Body of pancreas (tissue), 4 donors: ENCODE measurements around the gene TNFSF15. TPM values are rescaled to one million over a fixed set of nuclear protein-coding genes. Genes with fewer than 3 reads are reported as not detected.

Experiments used
- ATAC-seq: fragments of 150-250 bp; one replicate; pipeline ENCODE4 v1.9.1; 2016
- DNase-seq, 4 donors: peaks; one replicate each; pipeline ENCODE4 v3.0.0-alpha.2; 2019
- H3K27ac ChIP-seq, 4 donors: fragments of 200-600 bp; sonication (generic); 1 replicate in 3 of 4; 2 replicates in 1 of 4; pipeline versions ENCODE4 v1.5.1 to v1.6.1; 2016 to 2019; ENCODE audit warnings: mild to moderate bottlenecking in 1 of 4, mixed read lengths in 1 of 4, moderate library complexity in 1 of 4
- H3K27me3 ChIP-seq, 2 donors: fragments of 200-600 bp; sonication (generic); one replicate each; pipeline ENCODE4 v1.6.0; 2016; ENCODE audit warnings: mild to moderate bottlenecking in 1 of 2
- H3K36me3 ChIP-seq, 2 donors: fragments of 200-600 bp; sonication (generic); replicated peaks in 1 of 2; 2 replicates each; pipeline ENCODE4 v1.5.1; 2016; ENCODE audit warnings: low read depth in 2 of 2; ENCODE audit not compliant: insufficient read depth in 1 of 2
- H3K4me1 ChIP-seq: fragments of 200-600 bp; sonication (generic); one replicate; pipeline ENCODE4 v1.6.0; 2016
- H3K4me3 ChIP-seq, 2 donors: fragments of 200-600 bp; sonication (generic); 1 replicate in 1 of 2; 2 replicates in 1 of 2; pipeline ENCODE4 v1.5.1; 2016 to 2019
- H3K9me3 ChIP-seq, 3 donors: fragments of 200-600 bp; sonication (generic); 1 replicate in 2 of 3; 2 replicates in 1 of 3; pipeline ENCODE4 v1.5.1; 2016
- POLR2A ChIP-seq, 3 donors: fragments of 450-650 bp; IDR thresholded peaks; one replicate each; pipeline ENCODE4 v1.6.1; 2016; ENCODE audit warnings: antibody characterized with exemption in 3 of 3, mild to moderate bottlenecking in 2 of 3
- WGBS, 2 donors: methylation state at CpG; one replicate each; pipeline ENCODE4 v1.1.5; 2017; 5-methylcytosine and 5-hydroxymethylcytosine counted together
- intact Hi-C: fragments of 100-400 bp; cut with DNase I; formaldehyde crosslinking; loops from one replicate; pipeline ENCODE4 v1.15.1; 2023
- total RNA-seq, 2 donors: library from RNA; depleted of rRNA; stranded (reverse); fragments of >200 nt; gene quantifications; one replicate each; pipeline ENCODE4 v1.1.0, GENCODE V29; 2016
- TF ChIP-seq, protein P1 (sequence below), 7 experiments: fragments of 450-650 bp in 4 of 7; fragments of 200-600 bp in 3 of 7; sonication (generic) in 3 of 7; IDR thresholded peaks; one replicate each; pipeline ENCODE4 v1.5.1; 2016 to 2019; ENCODE audit warnings: antibody characterized with exemption in 7 of 7

TNFSF15 gene
- total RNA-seq, 2 donors from 2014 or later = 0.26 TPM; not detected in 1

DNA sequence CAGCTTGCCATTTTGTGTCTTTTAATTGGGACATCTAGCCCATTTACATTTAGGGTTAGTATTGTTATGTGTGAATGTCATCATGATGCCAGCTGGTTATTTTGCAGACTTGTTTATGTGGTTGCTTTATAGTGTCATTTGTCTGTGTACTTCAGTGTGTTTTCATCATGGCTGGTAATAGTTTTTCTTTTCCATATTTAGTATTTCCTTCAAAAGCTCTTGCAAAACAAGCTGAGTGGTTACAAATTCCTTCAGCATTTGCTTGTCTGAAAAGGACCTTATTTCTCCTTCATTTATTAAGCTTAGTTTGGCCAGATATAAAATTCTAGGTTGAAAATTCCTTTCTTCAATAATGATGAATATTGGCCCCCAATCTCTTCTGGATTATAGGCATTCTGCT lies 28.5 kb upstream of the TNFSF15 start:
- H3K36me3 ChIP-seq = no peaks in the 10 kb centered on the region
- no peak overlapping the region for H3K27ac ChIP-seq
- TF ChIP-seq, protein P1, sequence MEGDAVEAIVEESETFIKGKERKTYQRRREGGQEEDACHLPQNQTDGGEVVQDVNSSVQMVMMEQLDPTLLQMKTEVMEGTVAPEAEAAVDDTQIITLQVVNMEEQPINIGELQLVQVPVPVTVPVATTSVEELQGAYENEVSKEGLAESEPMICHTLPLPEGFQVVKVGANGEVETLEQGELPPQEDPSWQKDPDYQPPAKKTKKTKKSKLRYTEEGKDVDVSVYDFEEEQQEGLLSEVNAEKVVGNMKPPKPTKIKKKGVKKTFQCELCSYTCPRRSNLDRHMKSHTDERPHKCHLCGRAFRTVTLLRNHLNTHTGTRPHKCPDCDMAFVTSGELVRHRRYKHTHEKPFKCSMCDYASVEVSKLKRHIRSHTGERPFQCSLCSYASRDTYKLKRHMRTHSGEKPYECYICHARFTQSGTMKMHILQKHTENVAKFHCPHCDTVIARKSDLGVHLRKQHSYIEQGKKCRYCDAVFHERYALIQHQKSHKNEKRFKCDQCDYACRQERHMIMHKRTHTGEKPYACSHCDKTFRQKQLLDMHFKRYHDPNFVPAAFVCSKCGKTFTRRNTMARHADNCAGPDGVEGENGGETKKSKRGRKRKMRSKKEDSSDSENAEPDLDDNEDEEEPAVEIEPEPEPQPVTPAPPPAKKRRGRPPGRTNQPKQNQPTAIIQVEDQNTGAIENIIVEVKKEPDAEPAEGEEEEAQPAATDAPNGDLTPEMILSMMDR (IDR thresholded peaks at IDR 0.05) = no peak
- no peak for TF ChIP-seq POLR2A (IDR thresholded peaks at IDR 0.05)
- ATAC-seq = no peak
- no peak overlapping the region for H3K4me3 ChIP-seq
- no peak for DNase-seq
- no peaks in the 10 kb centered on the region for H3K4me1 ChIP-seq
- no peaks in the 10 kb centered on the region for H3K27me3 ChIP-seq
- H3K9me3 ChIP-seq = no peaks in the 10 kb centered on the region
- intact Hi-C loops = no loop called here

DNA sequence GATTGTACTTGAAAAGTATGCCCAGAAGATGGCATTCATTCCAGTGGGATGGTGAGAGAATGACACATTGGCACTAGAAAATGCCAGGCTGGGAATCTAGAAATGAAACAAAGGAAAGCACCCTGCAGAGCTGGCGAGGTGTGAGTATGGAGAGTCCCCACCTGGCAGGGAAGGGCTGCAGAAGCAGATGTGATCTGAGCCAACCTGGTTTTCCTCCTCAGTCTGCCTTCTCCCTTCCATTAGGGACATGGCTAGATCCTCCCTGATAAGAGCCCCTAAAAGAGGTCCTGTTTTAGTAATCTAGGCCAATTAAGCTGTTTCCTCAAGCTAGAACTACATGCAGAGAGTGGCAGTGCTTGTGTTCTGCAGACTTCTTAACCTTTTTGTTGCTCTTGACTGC lies 24.7 kb upstream of the TNFSF15 start:
- intact Hi-C loops = no loop called here
- no peak for DNase-seq
- no peaks in the 10 kb centered on the region for H3K4me1 ChIP-seq
- 48 to 65% methylated on average over 1 of the region's 1 CpG for whole genome bisulfite sequencing, 2 donors
- H3K27me3 ChIP-seq = no peaks in the 10 kb centered on the region
- H3K27ac ChIP-seq = no peak overlapping the region
- H3K9me3 ChIP-seq = no peaks in the 10 kb centered on the region
- TF ChIP-seq, protein P1 (IDR thresholded peaks at IDR 0.05) = no peak
- no peak for TF ChIP-seq POLR2A (IDR thresholded peaks at IDR 0.05)
- H3K36me3 ChIP-seq = no peaks in the 10 kb centered on the region
- ATAC-seq = no peak
- H3K4me3 ChIP-seq = no peak overlapping the region

DNA sequence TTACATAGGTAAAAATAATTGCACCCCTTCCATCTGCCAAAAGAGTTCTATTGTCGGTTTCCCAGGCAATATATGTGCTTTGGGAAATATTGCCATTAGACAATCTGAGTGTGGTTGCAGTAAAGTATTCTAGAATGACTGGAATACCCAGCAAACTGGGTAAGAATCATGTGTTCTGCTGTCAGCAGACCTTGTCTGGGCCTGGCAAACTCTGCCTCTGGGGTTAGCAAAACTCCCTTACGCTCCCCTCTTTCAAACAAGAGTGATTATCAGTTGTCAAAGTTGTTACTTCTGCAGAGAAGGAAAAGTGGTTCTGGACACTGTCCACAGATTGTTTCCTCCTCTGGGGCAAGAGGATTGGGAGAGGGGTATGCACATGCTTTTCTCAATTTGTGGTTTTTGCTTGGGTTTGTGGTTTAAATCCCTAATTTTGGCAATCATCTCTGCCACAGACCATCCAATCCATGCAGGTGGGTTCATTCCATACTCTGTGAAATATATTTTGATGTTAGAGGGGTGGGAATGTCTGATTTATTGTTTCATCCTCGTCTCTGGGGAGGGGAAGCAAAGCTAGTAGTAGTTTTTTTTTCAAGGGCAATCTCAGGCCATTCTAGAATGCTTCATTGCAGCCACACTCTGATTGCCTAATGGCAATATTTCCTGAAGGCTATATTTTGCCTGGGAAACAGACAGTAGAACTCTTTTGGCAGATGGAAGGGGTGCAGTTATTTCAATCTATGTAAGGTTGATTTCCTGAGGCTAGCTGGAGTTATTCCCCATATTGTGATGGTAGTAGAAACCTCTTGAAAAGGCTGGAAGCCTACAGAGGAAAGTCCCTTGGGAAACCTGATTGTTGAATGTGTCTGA lies 24.0 kb upstream of the TNFSF15 start:
- Histone ChIP-seq H3K27ac (no peak overlapping the region), H3K4me1 (no peaks in the 10 kb centered on the region), H3K36me3 (no peaks in the 10 kb centered on the region), H3K9me3 (no peaks in the 10 kb centered on the region), H3K27me3 (no peaks in the 10 kb centered on the region), H3K4me3 (no peak overlapping the region)
- DNase-seq = no peak
- TF ChIP-seq, protein P1 (IDR thresholded peaks at IDR 0.05) = no peak
- no peak for TF ChIP-seq POLR2A (IDR thresholded peaks at IDR 0.05)
- intact Hi-C loops = no loop called here
- ATAC-seq = no peak
- WGBS, 2 donors = 62 to 65% methylated on average over 3 of the region's 3 CpGs

DNA sequence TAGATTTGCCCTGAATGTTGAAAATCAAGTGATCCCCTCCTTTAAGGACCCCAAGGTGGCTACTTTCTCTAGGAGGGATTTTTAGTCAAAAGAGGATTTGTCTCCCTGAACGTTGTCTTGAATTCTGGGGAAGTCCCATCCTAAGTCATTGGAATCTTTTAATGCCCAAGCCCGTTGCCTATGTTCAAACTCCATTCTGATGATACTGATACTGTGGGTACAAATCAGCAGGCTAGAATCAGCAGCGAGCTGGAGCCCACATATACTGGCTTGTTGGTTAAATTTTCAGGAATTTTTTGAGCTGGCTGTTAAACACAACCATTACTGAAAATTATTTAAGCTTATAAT lies 22.4 kb upstream of the TNFSF15 start:
- no peaks in the 10 kb centered on the region for H3K9me3 ChIP-seq
- intact Hi-C loops = no loop called here
- no peak for DNase-seq
- TF ChIP-seq, protein P1 (IDR thresholded peaks at IDR 0.05) = no peak
- no peak for TF ChIP-seq POLR2A (IDR thresholded peaks at IDR 0.05)
- no peaks in the 10 kb centered on the region for H3K36me3 ChIP-seq
- no peaks in the 10 kb centered on the region for H3K4me1 ChIP-seq
- WGBS, 2 donors = 58 to 74% methylated on average over 3 of the region's 3 CpGs
- H3K27me3 ChIP-seq = no peaks in the 10 kb centered on the region
- no peak overlapping the region for H3K27ac ChIP-seq
- no peak for ATAC-seq
- no peak overlapping the region for H3K4me3 ChIP-seq
